ENCODE data around the gene TWNK. TPM values are rescaled to one million over a fixed set of nuclear protein-coding genes. Genes with fewer than 3 reads are reported as not detected.

The TWNK gene
- total RNA-seq, 1 donor = 4.8 TPM

- no peak for DNase-seq (ENCODE audit: low read depth)
- H3K4me3 ChIP-seq (ENCODE audit: low read depth, low read length) = no peak overlapping the region
- no peak for TF ChIP-seq CTCF (IDR thresholded peaks at IDR 0.05; ENCODE audit: insufficient read depth, low read length)
Observed at GRCh38 chr10:101035314-101035713, 48.0 kb downstream of the TWNK start.

- H3K4me3 ChIP-seq (ENCODE audit: low read depth, low read length) = no peak overlapping the region
- TF ChIP-seq CTCF (IDR thresholded peaks at IDR 0.05; ENCODE audit: insufficient read depth, low read length) = no peak
- DNase-seq (ENCODE audit: low read depth) = no peak
Observed at GRCh38 chr10:101035916-101036702, 48.8 kb downstream of the TWNK start.

GRCh38 chr10:101036726-101037125 lies 49.4 kb downstream of the TWNK start:
- no peak for TF ChIP-seq CTCF (IDR thresholded peaks at IDR 0.05; ENCODE audit: insufficient read depth, low read length)
- DNase-seq (ENCODE audit: low read depth) = no peak
- no peak overlapping the region for H3K4me3 ChIP-seq (ENCODE audit: low read depth, low read length)

- DNase-seq (ENCODE audit: low read depth) = no peak
Observed at GRCh38 chr10:101038484-101038883, 51.1 kb downstream of the TWNK start.

GRCh38 chr10:101040061-101040460 lies 52.7 kb downstream of the TWNK start:
- H3K4me3 ChIP-seq (ENCODE audit: low read depth, low read length) = no peak overlapping the region
- DNase-seq (ENCODE audit: low read depth) = no peak
- TF ChIP-seq CTCF (IDR thresholded peaks at IDR 0.05; ENCODE audit: insufficient read depth, low read length) = no peak

More at GRCh38 chr10:101038484-101038883, 51.1 kb downstream of the TWNK start:
- no peak for TF ChIP-seq CTCF (IDR thresholded peaks at IDR 0.05; ENCODE audit: insufficient read depth, low read length)
- H3K4me3 ChIP-seq (ENCODE audit: low read depth, low read length) = no peak overlapping the region

GRCh38 chr10:101040851-101041250 lies 53.5 kb downstream of the TWNK start:
- DNase-seq (ENCODE audit: low read depth) = no peak
- TF ChIP-seq CTCF (IDR thresholded peaks at IDR 0.05; ENCODE audit: insufficient read depth, low read length) = no peak
- no peak overlapping the region for H3K4me3 ChIP-seq (ENCODE audit: low read depth, low read length)
